ENCODE measurements around the gene EMC6.

The EMC6 gene

GRCh38 chr17:3641717-3642486, 26.7 kb upstream of the EMC6 start:
- peaks cover 6% of the 10 kb centered on the region for H3K79me2 ChIP-seq
- no peak overlapping the region for H3K27ac ChIP-seq
- no peaks in the 10 kb centered on the region for H3K36me3 ChIP-seq (ENCODE audit: control insufficient read depth, insufficient read depth, low read length)
- H3K27me3 ChIP-seq (ENCODE audit: control insufficient read depth, insufficient read depth, low read length) = no peaks in the 10 kb centered on the region
- no peak overlapping the region for H2AFZ ChIP-seq
- no peaks in the 10 kb centered on the region for H3K9me3 ChIP-seq (ENCODE audit: control insufficient read depth, low read length)
- peaks cover 5% of the 10 kb centered on the region for H3K4me1 ChIP-seq
- H3K4me3 ChIP-seq (ENCODE audit: low read depth, low read length) = no peak overlapping the region
- no peak for TF ChIP-seq CTCF (IDR thresholded peaks at IDR 0.05)
- H3K4me2 ChIP-seq (ENCODE audit: low read length) = no peak overlapping the region
- no peak overlapping the region for H3K9ac ChIP-seq

GRCh38 chr17:3643889-3644349, 24.7 kb upstream of the EMC6 start:
- Histone ChIP-seq H3K27me3 (ENCODE audit: control insufficient read depth, insufficient read depth, low read length) (no peaks in the 10 kb centered on the region), H3K4me2 (ENCODE audit: low read length) (no peak overlapping the region), H3K4me3 (ENCODE audit: low read depth, low read length) (no peak overlapping the region), H3K27ac (no peak overlapping the region), H3K4me1 (no peaks in the 10 kb centered on the region), H3K9ac (no peak overlapping the region), H2AFZ (no peak overlapping the region), H3K36me3 (ENCODE audit: control insufficient read depth, insufficient read depth, low read length) (no peaks in the 10 kb centered on the region), H3K79me2 (no peaks in the 10 kb centered on the region), H3K9me3 (ENCODE audit: control insufficient read depth, low read length) (no peaks in the 10 kb centered on the region)
- no peak for TF ChIP-seq CTCF (IDR thresholded peaks at IDR 0.05)

- Histone ChIP-seq H3K4me1 (no peaks in the 10 kb centered on the region), H2AFZ (no peak overlapping the region), H3K9me3 (ENCODE audit: control insufficient read depth, low read length) (no peaks in the 10 kb centered on the region), H3K4me2 (ENCODE audit: low read length) (no peak overlapping the region), H3K79me2 (no peaks in the 10 kb centered on the region), H3K27me3 (ENCODE audit: control insufficient read depth, insufficient read depth, low read length) (no peaks in the 10 kb centered on the region), H3K9ac (no peak overlapping the region), H3K4me3 (ENCODE audit: low read depth, low read length) (no peak overlapping the region), H3K36me3 (ENCODE audit: control insufficient read depth, insufficient read depth, low read length) (no peaks in the 10 kb centered on the region), H3K27ac (no peak overlapping the region)
- TF ChIP-seq CTCF (IDR thresholded peaks at IDR 0.05) = no peak
Observed at GRCh38 chr17:3645310-3645709, 23.3 kb upstream of the EMC6 start.

GRCh38 chr17:3647251-3647650, 21.4 kb upstream of the EMC6 start:
- Histone ChIP-seq H3K4me1 (no peaks in the 10 kb centered on the region), H2AFZ (no peak overlapping the region), H3K27me3 (ENCODE audit: control insufficient read depth, insufficient read depth, low read length) (no peaks in the 10 kb centered on the region), H3K36me3 (ENCODE audit: control insufficient read depth, insufficient read depth, low read length) (no peaks in the 10 kb centered on the region), H3K9me3 (ENCODE audit: control insufficient read depth, low read length) (no peaks in the 10 kb centered on the region), H3K4me3 (ENCODE audit: low read depth, low read length) (no peak overlapping the region), H3K79me2 (no peaks in the 10 kb centered on the region), H3K4me2 (ENCODE audit: low read length) (no peak overlapping the region), H3K9ac (no peak overlapping the region), H3K27ac (no peak overlapping the region)
- no peak for TF ChIP-seq CTCF (IDR thresholded peaks at IDR 0.05)

Data from parathyroid adenoma (tissue), 2 donors.